Glutamatergic neuron (in vitro differentiated cells): ENCODE measurements around the gene ZFYVE21. TPM values are rescaled to one million over a fixed set of nuclear protein-coding genes. Genes with fewer than 3 reads are reported as not detected.

ENCODE experiments used
- DNase-seq: peaks from one replicate; pipeline ENCODE4 v3.0.0; 2022
- H3K27ac Mint-ChIP-seq: one replicate; pipeline ENCODE4 v1.8.0; 2020; ENCODE audit warnings: mild to moderate bottlenecking, mixed read lengths, inconsistent platforms; ENCODE audit not compliant: unreplicated experiment
- H3K27me3 Mint-ChIP-seq: one replicate; pipeline ENCODE4 v1.8.0; 2020; ENCODE audit warnings: mild to moderate bottlenecking, moderate library complexity, mixed read lengths, inconsistent platforms; ENCODE audit not compliant: unreplicated experiment
- H3K36me3 Mint-ChIP-seq: one replicate; pipeline ENCODE4 v1.8.0; 2020; ENCODE audit warnings: mild to moderate bottlenecking, mixed read lengths, inconsistent platforms; ENCODE audit not compliant: unreplicated experiment
- H3K4me1 Mint-ChIP-seq: one replicate; pipeline ENCODE4 v1.8.0; 2020; ENCODE audit warnings: mild to moderate bottlenecking, low read depth, mixed read lengths, inconsistent platforms; ENCODE audit not compliant: unreplicated experiment
- H3K4me3 Mint-ChIP-seq: one replicate; pipeline ENCODE4 v1.8.0; 2020; ENCODE audit warnings: mild to moderate bottlenecking, mixed read lengths, inconsistent platforms; ENCODE audit not compliant: unreplicated experiment
- H3K9me3 Mint-ChIP-seq: one replicate; pipeline ENCODE4 v1.8.0; 2020; ENCODE audit warnings: mild to moderate bottlenecking, moderate library complexity, mixed read lengths, inconsistent platforms; ENCODE audit not compliant: unreplicated experiment
- CTCF ChIP-seq: fragments of 200-600 bp; sonication (generic); IDR thresholded peaks from one replicate; pipeline ENCODE4 v1.5.0; 2021; ENCODE audit not compliant: partially characterized antibody, unreplicated experiment
- total RNA-seq: library from RNA; stranded (reverse); fragmentation: NEBNext Ultra II Directional; extraction: Animal tissue kit (Norgen Biotek cat#: 25700); gene quantifications from one replicate; pipeline ENCODE4 v1.2.1, GENCODE V29; 2021; ENCODE audit not compliant: unreplicated experiment

Gene ZFYVE21
- total RNA-seq, 1 donor from 2014 or later, result 49.1 TPM

- Mint-ChIP-seq H3K4me3 (no peak overlapping the region), H3K36me3 (peaks cover 3% of the 10 kb centered on the region), H3K27me3 (peaks cover 3% of the 10 kb centered on the region), H3K9me3 (peaks cover 4% of the 10 kb centered on the region), H3K4me1 (peaks cover 8% of the 10 kb centered on the region), H3K27ac (no peak overlapping the region)
- TF ChIP-seq CTCF, result no peak
- no peak for DNase-seq
Observed at GRCh38 chr14:103729496-103730448, 14.2 kb downstream of the ZFYVE21 start.

- Mint-ChIP-seq H3K27me3 (peaks cover 7% of the 10 kb centered on the region), H3K9me3 (peaks cover 4% of the 10 kb centered on the region), H3K36me3 (peaks cover 3% of the 10 kb centered on the region), H3K27ac (no peak overlapping the region), H3K4me1 (peaks cover 9% of the 10 kb centered on the region), H3K4me3 (no peak overlapping the region)
- TF ChIP-seq CTCF, result peak; percentile 17
- no peak for DNase-seq
Observed at GRCh38 chr14:103730490-103731035, 15.0 kb downstream of the ZFYVE21 start.

GRCh38 chr14:103731481-103731880 lies 15.9 kb downstream of the ZFYVE21 start:
- H3K27ac Mint-ChIP-seq, result no peak overlapping the region
- H3K4me1 Mint-ChIP-seq, result peaks cover 14% of the 10 kb centered on the region
- no peak for TF ChIP-seq CTCF
- peaks cover 4% of the 10 kb centered on the region for H3K9me3 Mint-ChIP-seq
- peaks cover 3% of the 10 kb centered on the region for H3K36me3 Mint-ChIP-seq
- DNase-seq, result no peak
- H3K4me3 Mint-ChIP-seq, result no peak overlapping the region
- peaks cover 7% of the 10 kb centered on the region for H3K27me3 Mint-ChIP-seq

- H3K4me3 Mint-ChIP-seq, result no peak overlapping the region
- no peak overlapping the region for H3K27ac Mint-ChIP-seq
Observed at GRCh38 chr14:103731916-103732867, 16.6 kb downstream of the ZFYVE21 start.

More at GRCh38 chr14:103731916-103732867, 16.6 kb downstream of the ZFYVE21 start:
- peaks cover 4% of the 10 kb centered on the region for H3K9me3 Mint-ChIP-seq
- H3K27me3 Mint-ChIP-seq, result peaks cover 7% of the 10 kb centered on the region
- H3K36me3 Mint-ChIP-seq, result peaks cover 3% of the 10 kb centered on the region
- TF ChIP-seq CTCF, result no peak
- peaks cover 14% of the 10 kb centered on the region for H3K4me1 Mint-ChIP-seq
- no peak for DNase-seq
